Measurements from ENCODE around the gene WDR83. TPM values are rescaled to one million over a fixed set of nuclear protein-coding genes. Genes with fewer than 3 reads are reported as not detected.

Gene WDR83
- total and polyA plus RNA-seq, 2 experiments from 2014 or later = 9.4 to 13.1 TPM

GRCh38 chr19:12689581-12690216 is 23.1 kb downstream of the WDR83 start:
- H3K9me2 ChIP-seq (ENCODE audit: insufficient read depth) = no peaks in the 10 kb centered on the region
- H3K27me3 ChIP-seq (replicated peaks; ENCODE audit: insufficient read depth) = no peaks in the 10 kb centered on the region
- H3F3A ChIP-seq (ENCODE audit: insufficient read depth) = no peaks in the 10 kb centered on the region
- H2AFZ ChIP-seq = no peak overlapping the region
- no peak for DNase-seq
- H3K27ac ChIP-seq = no peak overlapping the region
- H3K9me3 ChIP-seq (ENCODE audit: low read depth) = no peaks in the 10 kb centered on the region
- in situ Hi-C loops (cut with MboI) = no loop called here
- H3K4me2 ChIP-seq (ENCODE audit: unreplicated experiment) = no peak overlapping the region
- no peaks in the 10 kb centered on the region for H3K79me2 ChIP-seq (ENCODE audit: insufficient read depth)
- H3K4me3 ChIP-seq = no peak overlapping the region
- TF ChIP-seq EZH2phosphoT487 (IDR thresholded peaks at IDR 0.05; ENCODE audit: insufficient read depth, low read depth) = no peak
- TF ChIP-seq EZH2 (IDR thresholded peaks at IDR 0.05; ENCODE audit: insufficient read depth, poor library complexity, severe bottlenecking) = no peak
- no peaks in the 10 kb centered on the region for H3K36me3 ChIP-seq (ENCODE audit: low read depth)
- H4K20me1 ChIP-seq (ENCODE audit: insufficient read depth) = no peaks in the 10 kb centered on the region
- H3K4me1 ChIP-seq (ENCODE audit: insufficient read depth) = no peaks in the 10 kb centered on the region
- H3K9ac ChIP-seq = no peak overlapping the region
- 78 to 82% methylated on average over 23 to 26 of the region's 26 CpGs for WGBS, 2 experiments (ENCODE audit: low coverage in 1 of 2, low lambda C conversion rate in 2 of 2, missing lambda C conversion rate in 2 of 2)

GRCh38 chr19:12692960-12693359 is 26.4 kb downstream of the WDR83 start:
- in situ Hi-C loops (cut with MboI) = no loop called here
- Histone ChIP-seq H3K9me2 (ENCODE audit: insufficient read depth) (no peaks in the 10 kb centered on the region), H4K20me1 (ENCODE audit: insufficient read depth) (no peaks in the 10 kb centered on the region), H3K4me1 (ENCODE audit: insufficient read depth) (peaks cover 7% of the 10 kb centered on the region; the same call in 1 of the 2 replicates), H3K79me2 (ENCODE audit: insufficient read depth) (peaks cover 7% of the 10 kb centered on the region), H3K27ac (no peak overlapping the region), H3K9me3 (ENCODE audit: low read depth) (no peaks in the 10 kb centered on the region), H3K9ac (no peak overlapping the region), H2AFZ (no peak overlapping the region), H3K4me3 (no peak overlapping the region), H3K4me2 (ENCODE audit: unreplicated experiment) (no peak overlapping the region), H3F3A (ENCODE audit: insufficient read depth) (0 out of 2 replicates have a peak, but pooled peaks cover 5% of the 10 kb centered on the region), H3K36me3 (ENCODE audit: low read depth) (no peaks in the 10 kb centered on the region), H3K27me3 (replicated peaks; ENCODE audit: insufficient read depth) (no peaks in the 10 kb centered on the region)
- WGBS, 2 experiments (ENCODE audit: low coverage in 1 of 2, low lambda C conversion rate in 2 of 2, missing lambda C conversion rate in 2 of 2) = 73 to 82% methylated on average over 5 of the region's 5 CpGs
- DNase-seq = no peak
- TF ChIP-seq EZH2 (IDR thresholded peaks at IDR 0.05; ENCODE audit: insufficient read depth, poor library complexity, severe bottlenecking) = no peak
- TF ChIP-seq EZH2phosphoT487 (IDR thresholded peaks at IDR 0.05; ENCODE audit: insufficient read depth, low read depth) = no peak

- H3K4me3 ChIP-seq = no peak overlapping the region
- no peak overlapping the region for H3K9ac ChIP-seq
- no peaks in the 10 kb centered on the region for H3K9me2 ChIP-seq (ENCODE audit: insufficient read depth)
- H3K4me2 ChIP-seq (ENCODE audit: unreplicated experiment) = no peak overlapping the region
- peaks cover 18% of the 10 kb centered on the region; the same call in 1 of the 2 replicates for H3F3A ChIP-seq (ENCODE audit: insufficient read depth)
- no peaks in the 10 kb centered on the region for H4K20me1 ChIP-seq (ENCODE audit: insufficient read depth)
- H3K36me3 ChIP-seq (ENCODE audit: low read depth) = no peaks in the 10 kb centered on the region
- no peaks in the 10 kb centered on the region for H3K9me3 ChIP-seq (ENCODE audit: low read depth)
- WGBS, 2 experiments (ENCODE audit: low coverage in 1 of 2, low lambda C conversion rate in 2 of 2, missing lambda C conversion rate in 2 of 2) = 95 to 99% methylated on average over 16 of the region's 16 CpGs
- no peak for TF ChIP-seq EZH2phosphoT487 (IDR thresholded peaks at IDR 0.05; ENCODE audit: insufficient read depth, low read depth)
- no peak for TF ChIP-seq EZH2 (IDR thresholded peaks at IDR 0.05; ENCODE audit: insufficient read depth, poor library complexity, severe bottlenecking)
- H3K27ac ChIP-seq = no peak overlapping the region
- no peaks in the 10 kb centered on the region for H3K27me3 ChIP-seq (replicated peaks; ENCODE audit: insufficient read depth)
- H2AFZ ChIP-seq = no peak overlapping the region
- in situ Hi-C loops (cut with MboI) = no loop called here
- peaks cover 7% of the 10 kb centered on the region; the same call in 1 of the 2 replicates for H3K4me1 ChIP-seq (ENCODE audit: insufficient read depth)
- no peak for DNase-seq
- H3K79me2 ChIP-seq (ENCODE audit: insufficient read depth) = peaks cover 7% of the 10 kb centered on the region
Measured at GRCh38 chr19:12694641-12695040, 28.0 kb downstream of the WDR83 start.

- no peak overlapping the region for H3K4me2 ChIP-seq (ENCODE audit: unreplicated experiment)
- DNase-seq = no peak
- in situ Hi-C loops (cut with MboI) = no loop called here
Measured at GRCh38 chr19:12695096-12695495, 28.5 kb downstream of the WDR83 start.

More at GRCh38 chr19:12695096-12695495, 28.5 kb downstream of the WDR83 start:
- WGBS, 2 experiments (ENCODE audit: low coverage in 1 of 2, low lambda C conversion rate in 2 of 2, missing lambda C conversion rate in 2 of 2) = 44 to 58% methylated on average over 2 of the region's 2 CpGs
- H2AFZ ChIP-seq = no peak overlapping the region
- peak overlapping the region; percentile 75; the same call in 1 of the 2 replicates for H3K4me3 ChIP-seq
- H3K9me3 ChIP-seq (ENCODE audit: low read depth) = no peaks in the 10 kb centered on the region
- peaks cover 7% of the 10 kb centered on the region for H3K79me2 ChIP-seq (ENCODE audit: insufficient read depth)
- no peaks in the 10 kb centered on the region for H4K20me1 ChIP-seq (ENCODE audit: insufficient read depth)
- peaks cover 7% of the 10 kb centered on the region; the same call in 1 of the 2 replicates for H3K4me1 ChIP-seq (ENCODE audit: insufficient read depth)
- H3K9me2 ChIP-seq (ENCODE audit: insufficient read depth) = no peaks in the 10 kb centered on the region
- H3K27ac ChIP-seq = no peak overlapping the region
- no peaks in the 10 kb centered on the region for H3K27me3 ChIP-seq (replicated peaks; ENCODE audit: insufficient read depth)
- H3K36me3 ChIP-seq (ENCODE audit: low read depth) = no peaks in the 10 kb centered on the region
- TF ChIP-seq EZH2phosphoT487 (IDR thresholded peaks at IDR 0.05; ENCODE audit: insufficient read depth, low read depth) = no peak
- TF ChIP-seq EZH2 (IDR thresholded peaks at IDR 0.05; ENCODE audit: insufficient read depth, poor library complexity, severe bottlenecking) = no peak
- peaks cover 23% of the 10 kb centered on the region; the same call in 1 of the 2 replicates for H3F3A ChIP-seq (ENCODE audit: insufficient read depth)
- peak overlapping the region; percentile 85; the same call in 1 of the 2 replicates for H3K9ac ChIP-seq
